H9 (cell line): ENCODE measurements around the gene B4GALNT2. TPM values are rescaled to one million over a fixed set of nuclear protein-coding genes. Genes with fewer than 3 reads are reported as not detected.

Source experiments
- DNase-seq: peaks from one replicate; pipeline ENCODE4 v3.0.0-alpha.2; 2017
- H2AFZ ChIP-seq: one replicate; pipeline ENCODE4 v1.6.1; 2013; ENCODE audit warnings: mild to moderate bottlenecking, low read length, control low read depth, moderate library complexity
- H2AK5ac ChIP-seq: 2 replicates; pipeline ENCODE4 v1.6.1; 2013; ENCODE audit warnings: low read length, control low read depth, mixed read lengths; ENCODE audit not compliant: insufficient read length
- H2BK120ac ChIP-seq: one replicate; pipeline ENCODE4 v1.6.1; 2013; ENCODE audit warnings: low read depth, mild to moderate bottlenecking, low read length, control low read depth, inconsistent platforms; ENCODE audit not compliant: poor library complexity, severe bottlenecking
- H2BK12ac ChIP-seq: 2 replicates; pipeline ENCODE4 v1.6.1; 2013; ENCODE audit warnings: low read length, control low read depth, mixed read lengths, low read depth; ENCODE audit not compliant: insufficient read length
- H2BK15ac ChIP-seq: 2 replicates; pipeline ENCODE4 v1.6.1; 2013; ENCODE audit warnings: low read depth, low read length, control low read depth
- H2BK20ac ChIP-seq: one replicate; pipeline ENCODE4 v1.6.1; 2013; ENCODE audit warnings: low read depth, mild to moderate bottlenecking, low read length, control low read depth, inconsistent platforms; ENCODE audit not compliant: poor library complexity, severe bottlenecking
- H2BK5ac ChIP-seq: 2 replicates; pipeline ENCODE4 v1.6.1; 2013; ENCODE audit warnings: low read length, control low read depth, mixed read lengths; ENCODE audit not compliant: insufficient read length
- H3K14ac ChIP-seq: 2 replicates; pipeline ENCODE4 v1.6.1; 2013; ENCODE audit warnings: low read length, control low read depth; ENCODE audit not compliant: insufficient read depth
- H3K18ac ChIP-seq: 2 replicates; pipeline ENCODE4 v1.6.1; 2013; ENCODE audit warnings: low read depth, mild to moderate bottlenecking, mixed read lengths, low read length, control low read depth; ENCODE audit not compliant: insufficient read length
- H3K23ac ChIP-seq: 2 replicates; pipeline ENCODE4 v1.6.1; 2013; ENCODE audit warnings: low read length, control low read depth, mixed read lengths, low read depth; ENCODE audit not compliant: insufficient read length
- H3K23me2 ChIP-seq: 2 replicates; pipeline ENCODE4 v1.6.1; 2013; ENCODE audit warnings: low read depth, mild to moderate bottlenecking, mixed read lengths, low read length, control low read depth; ENCODE audit not compliant: insufficient read length, poor library complexity, severe bottlenecking
- H3K27ac ChIP-seq: 2 replicates; pipeline ENCODE4 v1.5.1; 2013; ENCODE audit warnings: low read length, control low read depth, mixed read lengths, low read depth; ENCODE audit not compliant: insufficient read length
- H3K27me3 ChIP-seq: 2 replicates; pipeline ENCODE4 v1.6.1; 2013; ENCODE audit warnings: low read length, control low read depth, inconsistent platforms; ENCODE audit not compliant: insufficient read depth
- H3K4ac ChIP-seq: 2 replicates; pipeline ENCODE4 v1.6.1; 2013; ENCODE audit warnings: low read depth, mild to moderate bottlenecking, control low read depth, inconsistent platforms, low read length, moderate library complexity
- H3K4me1 ChIP-seq: 2 replicates; pipeline ENCODE4 v1.6.1; 2013; ENCODE audit warnings: low read length, control low read depth, inconsistent platforms; ENCODE audit not compliant: insufficient read depth
- H3K4me2 ChIP-seq: 2 replicates; pipeline ENCODE4 v1.6.1; 2013; ENCODE audit warnings: low read length, control low read depth, mixed read lengths; ENCODE audit not compliant: insufficient read length, insufficient read depth
- H3K56ac ChIP-seq: 2 replicates; pipeline ENCODE4 v1.6.1; 2013; ENCODE audit warnings: low read depth, mild to moderate bottlenecking, mixed read lengths, low read length, control low read depth; ENCODE audit not compliant: insufficient read length
- H3K79me1 ChIP-seq: 2 replicates; pipeline ENCODE4 v1.6.1; 2013; ENCODE audit warnings: low read depth, mild to moderate bottlenecking, moderate library complexity, low read length, control low read depth, inconsistent platforms; ENCODE audit not compliant: insufficient read depth, poor library complexity, severe bottlenecking
- H3K79me2 ChIP-seq: 2 replicates; pipeline ENCODE4 v1.6.1; 2013; ENCODE audit warnings: low read length, control low read depth, inconsistent platforms; ENCODE audit not compliant: insufficient read depth
- H3K9ac ChIP-seq: 2 replicates; pipeline ENCODE4 v1.6.1; 2013; ENCODE audit warnings: low read length, control low read depth, mixed read lengths; ENCODE audit not compliant: insufficient read length; ENCODE audit errors: extremely low read depth
- H3K9me3 ChIP-seq: one replicate; pipeline ENCODE4 v1.6.1; 2013; ENCODE audit warnings: low read depth, low read length, inconsistent platforms; ENCODE audit not compliant: control insufficient read depth
- H3T11ph ChIP-seq: one replicate; pipeline ENCODE4 v1.6.1; 2013; ENCODE audit warnings: mild to moderate bottlenecking, low read length, control low read depth, inconsistent platforms
- H4K20me1 ChIP-seq: one replicate; pipeline ENCODE4 v1.6.1; 2013; ENCODE audit not compliant: control insufficient read depth, insufficient read length, insufficient read depth
- H4K5ac ChIP-seq: 2 replicates; pipeline ENCODE4 v1.6.1; 2013; ENCODE audit warnings: low read depth, mild to moderate bottlenecking, mixed read lengths, low read length, control low read depth; ENCODE audit not compliant: insufficient read length
- H4K8ac ChIP-seq: replicated peaks from 2 replicates; pipeline ENCODE4 v1.6.1; 2013; ENCODE audit warnings: low read length, control low read depth, mixed read lengths, low read depth; ENCODE audit not compliant: insufficient read length
- H4K91ac ChIP-seq: 2 replicates; pipeline ENCODE4 v1.6.1; 2013; ENCODE audit warnings: low read depth, mild to moderate bottlenecking, moderate library complexity, mixed read lengths, low read length, control low read depth; ENCODE audit not compliant: insufficient read length
- H3K27ac Mint-ChIP-seq, 3 experiments: 2 replicates in 2 of 3; 3 replicates in 1 of 3; pipeline ENCODE4 v1.8.0; 2020 to 2021; ENCODE audit warnings: mixed read lengths in 3 of 3, mild to moderate bottlenecking in 1 of 3, moderate library complexity in 1 of 3
- H3K27me3 Mint-ChIP-seq: 2 replicates; pipeline ENCODE4 v1.8.0; 2021; ENCODE audit warnings: low read depth, mild to moderate bottlenecking, moderate library complexity, mixed read lengths
- H3K36me3 Mint-ChIP-seq, 3 experiments: 2 replicates in 2 of 3; 3 replicates in 1 of 3; pipeline ENCODE4 v1.8.0; 2020 to 2021; ENCODE audit warnings: low read depth in 3 of 3, mixed read lengths in 3 of 3; ENCODE audit not compliant: insufficient read depth in 1 of 3
- H3K4me1 Mint-ChIP-seq, 2 experiments: 2 replicates each; pipeline ENCODE4 v1.8.0; 2020; ENCODE audit warnings: mixed read lengths in 2 of 2
- H3K4me3 Mint-ChIP-seq, 2 experiments: 2 replicates in 1 of 2; 3 replicates in 1 of 2; pipeline ENCODE4 v1.8.0; 2020 to 2021; ENCODE audit warnings: mild to moderate bottlenecking in 2 of 2, mixed read lengths in 2 of 2, moderate library complexity in 1 of 2
- H3K9me3 Mint-ChIP-seq, 2 experiments: 2 replicates in 1 of 2; 3 replicates in 1 of 2; pipeline ENCODE4 v1.8.0; 2020; ENCODE audit warnings: mild to moderate bottlenecking in 2 of 2, mixed read lengths in 2 of 2, moderate library complexity in 1 of 2
- CTCF ChIP-seq: fragments of 200-600 bp; sonication (generic); conservative IDR thresholded peaks from 3 replicates; pipeline ENCODE4 v1.8.0; 2021; ENCODE audit warnings: antibody characterized with exemption, mild to moderate bottlenecking
- WGBS: extraction: QIAGEN DNeasy Blood & Tissue Kit; methylation state at CpG from one replicate; pipeline ENCODE4 v1.1.7; 2013; ENCODE audit warnings: missing lambda C conversion rate, low lambda C conversion rate, mixed read lengths; ENCODE audit not compliant: insufficient read length; ENCODE audit errors: extremely low coverage; 5-methylcytosine and 5-hydroxymethylcytosine counted together
- total RNA-seq: library from RNA; stranded (reverse); gene quantifications from 2 replicates; pipeline ENCODE4 v1.2.1, GENCODE V29; 2021

B4GALNT2 gene
- total RNA-seq, 1 experiment from 2014 or later: not detected

GRCh38 chr17:49203796-49204195, 71.2 kb downstream of the B4GALNT2 start:
- Histone ChIP-seq H4K5ac (no peak overlapping the region), H2BK20ac (no peak overlapping the region), H2BK5ac (no peak overlapping the region), H3K79me2 (no peaks in the 10 kb centered on the region), H3K23ac (no peak overlapping the region), H3K4me1 (no peaks in the 10 kb centered on the region), H3K9me3 (no peaks in the 10 kb centered on the region), H3K14ac (no peak overlapping the region), H2BK15ac (no peak overlapping the region), H4K91ac (no peak overlapping the region), H4K20me1 (no peaks in the 10 kb centered on the region), H3T11ph (no peak overlapping the region), H3K4ac (no peak overlapping the region), H3K18ac (no peak overlapping the region), H3K9ac (no peak overlapping the region), H2BK120ac (no peak overlapping the region), H3K4me2 (no peak overlapping the region), H2AFZ (no peak overlapping the region), H3K27me3 (no peaks in the 10 kb centered on the region; the same call in 1 of the 2 replicates), H4K8ac (no peak overlapping the region), H2BK12ac (no peak overlapping the region), H3K79me1 (no peaks in the 10 kb centered on the region), H3K27ac (no peak overlapping the region), H2AK5ac (no peak overlapping the region), H3K23me2 (no peaks in the 10 kb centered on the region), H3K56ac (no peak overlapping the region)
- Mint-ChIP-seq H3K4me3 (no peak overlapping the region), H3K27ac (no peak overlapping the region), H3K4me1 (peaks cover 0 to under 1% of the 10 kb centered on the region in 2 experiments; a peak in 1 of 4 replicates), H3K9me3 (no peaks in the 10 kb centered on the region), H3K36me3 (no peaks in the 10 kb centered on the region), H3K27me3 (peaks cover 32% of the 10 kb centered on the region)
- no peak for TF ChIP-seq CTCF
- no peak for DNase-seq
- no CpG with 5 or more reads among the region's 2 CpGs for WGBS
